ENCODE data around the gene ZFP92.

Gene ZFP92

DNA sequence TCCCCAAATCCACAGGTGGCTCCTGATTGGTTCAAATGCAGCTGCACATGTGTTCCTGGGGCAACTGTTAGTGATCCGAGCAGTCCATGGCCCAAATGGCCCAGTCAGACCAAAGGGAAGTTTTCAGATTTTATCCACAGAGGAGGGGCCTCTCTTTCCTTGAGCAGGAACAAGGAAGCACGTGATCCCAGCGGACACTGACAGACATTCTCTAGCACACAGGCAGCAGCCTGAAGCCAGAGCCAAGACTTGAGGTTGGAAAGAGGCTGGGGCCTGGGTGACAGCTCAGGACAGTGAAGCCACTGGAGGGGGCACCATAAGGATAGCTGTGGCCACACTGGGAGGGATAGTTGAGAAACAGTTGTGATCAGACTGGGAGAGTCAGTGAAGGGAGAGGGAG is 3.5 kb upstream of the ZFP92 start:
- DNase-seq (ENCODE audit: insufficient read length, low spot score) (no peak), FAIRE-seq (no peak)

DNA sequence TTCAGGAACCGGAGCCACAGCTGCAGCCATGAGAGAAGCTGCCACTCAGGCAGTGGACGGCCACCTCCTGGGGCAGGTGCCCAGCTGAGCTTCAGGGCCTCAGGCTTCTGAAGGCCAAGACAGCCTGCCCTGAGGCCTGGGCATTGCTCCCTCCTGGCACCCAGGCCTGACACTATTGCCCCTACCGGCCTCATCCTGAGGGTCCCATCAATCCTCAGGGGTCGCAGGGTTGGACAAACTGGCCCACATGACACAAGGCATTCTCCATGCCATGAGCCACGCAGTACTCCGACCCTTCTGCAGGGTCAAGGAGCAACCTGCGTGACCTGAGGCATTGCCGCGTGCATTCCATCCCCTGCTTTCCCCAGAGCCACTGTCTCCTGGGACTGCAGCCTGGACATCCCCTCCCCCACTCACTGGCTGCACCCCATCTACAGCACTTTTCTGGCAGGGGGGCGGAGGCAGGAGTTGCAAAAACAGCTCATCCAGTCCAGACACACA is 3.0 kb upstream of the ZFP92 start:
- DNase-seq (ENCODE audit: insufficient read length, low spot score) = no peak
- no peak for FAIRE-seq

- DNase-seq (ENCODE audit: insufficient read length, low spot score) (no peak), FAIRE-seq (no peak)
Measured at GRCh38 chrX:153408871-153409351, 2.4 kb upstream of the ZFP92 start.

- FAIRE-seq (no peak), DNase-seq (ENCODE audit: insufficient read length, low spot score) (no peak)
Measured at GRCh38 chrX:153409414-153410101, 1.7 kb upstream of the ZFP92 start.

- DNase-seq (ENCODE audit: insufficient read length, low spot score) (no peak), FAIRE-seq (no peak)
Measured at GRCh38 chrX:153410373-153410772, 899 bp upstream of the ZFP92 start.

DNA sequence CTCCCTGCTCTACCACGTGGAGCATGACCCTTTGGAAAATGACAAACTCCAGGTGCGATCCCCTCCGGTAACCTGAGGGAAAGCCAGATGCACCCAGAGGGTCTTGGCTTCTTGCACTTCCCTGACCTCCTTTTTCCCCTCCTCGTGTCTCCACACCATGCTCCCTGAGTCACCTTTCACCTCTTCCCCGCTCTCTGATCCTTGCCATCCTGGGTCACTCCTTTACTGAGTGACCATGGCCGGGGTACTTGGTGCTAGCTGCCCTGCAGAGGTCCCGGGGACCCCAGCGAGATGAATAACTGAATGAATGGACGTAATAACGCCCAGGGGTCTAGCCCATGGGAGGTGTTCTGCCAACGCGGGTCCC is 401 bp upstream of the ZFP92 start:
- peak; percentile 71 for FAIRE-seq

DNA sequence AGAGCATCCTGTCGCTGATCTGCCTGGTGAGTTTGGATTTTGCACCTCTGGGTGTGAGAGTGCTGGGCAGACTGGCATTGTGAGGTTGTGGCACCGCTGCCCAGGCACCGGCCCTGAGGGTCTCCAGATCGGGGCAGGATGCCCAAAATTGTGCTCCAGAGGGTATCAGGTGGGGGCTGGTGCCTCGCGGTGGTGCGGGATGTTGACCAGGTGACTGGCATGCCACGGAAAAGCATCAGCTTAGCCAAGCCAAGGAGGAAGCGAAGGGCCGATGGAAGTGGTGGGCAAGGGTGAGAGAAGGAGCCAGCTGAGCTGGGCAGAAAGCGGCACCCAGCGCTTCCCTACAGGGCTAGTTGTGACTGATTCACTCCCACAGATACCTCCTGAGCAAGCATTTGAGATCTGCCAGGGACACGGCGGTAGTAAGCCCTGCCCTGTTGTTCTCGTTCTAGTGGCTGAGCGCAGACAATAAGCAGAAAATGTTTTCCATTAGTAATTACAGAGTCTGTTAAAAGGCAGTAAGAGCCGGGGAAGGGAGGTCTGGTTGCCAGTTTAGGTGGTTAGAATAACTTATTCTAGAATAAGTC is 809 bp downstream of the ZFP92 start:
- FAIRE-seq (peak; percentile 88), DNase-seq (ENCODE audit: insufficient read length, low spot score) (no peak)

More for the DNA sequence above, 401 bp upstream of the ZFP92 start:
- no peak for DNase-seq (ENCODE audit: insufficient read length, low spot score)

GRCh38 chrX:153412746-153413720 is 1.8 kb downstream of the ZFP92 start:
- no peak for DNase-seq (ENCODE audit: insufficient read length, low spot score)
- no peak for FAIRE-seq

DNA sequence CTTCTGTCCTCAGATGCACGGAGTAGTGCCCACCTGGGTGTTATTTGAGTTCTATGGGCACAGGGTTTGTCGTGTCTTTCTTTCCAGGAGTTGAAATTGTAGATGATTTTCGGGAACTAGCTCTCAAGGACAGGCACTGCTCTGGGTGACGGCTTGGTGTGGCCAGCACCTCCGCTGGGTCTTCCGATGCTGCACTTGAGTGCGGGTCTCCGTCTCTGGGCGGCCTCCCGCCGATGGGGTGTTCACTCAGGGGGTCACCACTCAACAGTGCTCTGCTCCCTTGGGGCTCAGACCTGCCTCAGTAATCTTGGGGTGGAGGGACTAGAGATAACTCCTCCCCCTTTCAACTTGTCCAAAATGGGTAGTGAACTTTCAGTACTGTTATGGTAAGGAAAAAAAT is 2.5 kb downstream of the ZFP92 start:
- FAIRE-seq = no peak
- no peak for DNase-seq (ENCODE audit: insufficient read length, low spot score)

DNA sequence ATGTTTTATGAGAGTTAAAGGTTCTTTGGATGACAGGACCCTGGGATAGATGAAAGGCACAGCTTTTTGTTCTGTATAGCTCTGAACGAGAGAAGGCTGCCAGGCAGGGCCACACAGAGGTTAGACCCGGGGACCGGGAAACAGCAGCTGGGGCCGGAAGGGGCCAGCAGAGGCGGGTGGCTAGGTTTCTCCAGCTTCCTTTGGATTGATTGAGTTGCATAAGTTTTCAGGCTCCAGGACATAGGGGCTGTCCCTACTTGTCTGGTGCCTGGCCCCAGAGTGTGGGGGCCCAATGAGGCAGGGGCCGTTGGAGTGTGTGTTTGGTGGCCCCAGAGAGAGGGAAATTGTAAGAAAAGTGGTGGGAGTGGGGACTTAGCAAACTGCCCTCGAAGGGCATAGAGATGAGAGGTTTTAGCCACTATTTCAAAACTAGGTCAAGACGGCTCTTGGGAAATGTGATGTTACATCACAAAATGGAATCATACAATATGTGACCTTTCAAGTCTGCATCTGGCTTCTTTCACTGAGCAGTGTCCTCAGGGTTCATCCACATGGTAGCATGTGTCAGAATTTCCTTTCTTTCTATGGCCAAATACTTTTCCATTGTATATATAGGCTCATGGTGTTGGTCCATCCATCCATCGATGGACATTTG is 3.7 kb downstream of the ZFP92 start:
- DNase-seq (ENCODE audit: insufficient read length, low spot score) (no peak), FAIRE-seq (no peak)

- FAIRE-seq = no peak
- DNase-seq (ENCODE audit: insufficient read length, low spot score) = no peak
Measured at GRCh38 chrX:153416781-153417450, 5.6 kb downstream of the ZFP92 start.

DNA sequence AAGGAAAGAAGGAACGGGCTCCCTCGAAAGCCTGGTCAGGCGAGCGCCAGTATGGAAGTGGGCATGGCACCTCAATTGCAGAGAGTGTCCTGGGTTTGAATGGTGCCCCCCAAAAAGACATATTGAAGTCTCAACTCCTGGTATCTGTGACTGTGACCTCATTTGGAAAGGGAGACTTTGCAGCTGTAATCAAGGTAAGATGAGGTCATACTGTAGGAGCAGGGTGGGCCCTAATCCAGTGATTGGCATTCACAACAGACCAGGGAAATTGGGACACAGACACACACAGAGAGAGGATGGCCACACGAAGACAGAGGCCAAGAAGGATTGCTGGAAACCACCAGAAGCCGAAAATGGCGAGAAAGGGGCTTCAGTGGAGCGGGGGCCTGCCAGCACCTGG is 6.4 kb downstream of the ZFP92 start:
- FAIRE-seq (no peak), DNase-seq (ENCODE audit: insufficient read length, low spot score) (no peak)

GRCh38 chrX:153420851-153421599 is 9.8 kb downstream of the ZFP92 start:
- DNase-seq (ENCODE audit: insufficient read length, low spot score) (no peak), FAIRE-seq (no peak)

DNA sequence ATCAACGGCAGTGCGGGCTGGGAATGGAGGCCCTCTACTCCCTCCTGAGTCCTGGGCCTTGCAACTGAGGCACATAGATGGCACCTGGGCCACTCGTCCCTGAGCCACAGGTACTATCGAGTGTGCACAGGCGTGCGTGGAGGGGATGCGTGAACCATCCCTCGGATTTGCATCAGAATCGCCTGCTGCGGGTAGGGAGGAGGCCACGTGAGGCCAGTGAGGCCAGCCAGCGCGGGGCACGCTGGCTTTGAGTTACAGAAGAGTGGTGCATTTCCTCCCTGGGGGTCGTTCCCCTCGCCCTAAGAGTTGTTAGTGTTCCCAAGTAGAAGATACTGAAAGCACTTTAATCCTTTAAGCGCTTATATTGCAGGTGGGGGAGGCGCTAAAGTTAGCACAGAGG is 10.6 kb downstream of the ZFP92 start:
- FAIRE-seq (no peak), DNase-seq (ENCODE audit: insufficient read length, low spot score) (no peak)

DNA sequence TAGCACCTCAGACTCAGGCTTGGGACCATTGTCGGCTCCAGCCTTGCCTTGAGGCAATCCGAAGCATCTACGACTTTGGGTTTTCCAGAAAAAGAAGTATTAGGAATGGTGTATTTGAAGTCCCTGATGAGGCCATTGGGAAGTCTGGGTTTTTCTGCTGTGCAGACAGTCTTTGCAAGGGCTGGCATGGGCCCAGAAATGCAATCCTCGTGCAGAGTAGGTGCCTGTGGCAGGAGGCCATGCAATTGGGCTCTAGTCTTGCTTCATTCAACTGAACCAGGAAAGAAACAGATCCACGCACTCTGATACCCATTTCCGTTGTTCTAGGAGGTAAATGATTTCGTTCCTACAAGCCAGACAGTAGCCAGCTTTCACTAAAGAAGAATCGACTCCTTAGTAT is 12.4 kb downstream of the ZFP92 start:
- FAIRE-seq (no peak), DNase-seq (ENCODE audit: insufficient read length, low spot score) (no peak)

- no peak for FAIRE-seq
- DNase-seq (ENCODE audit: insufficient read length, low spot score) = no peak
Measured at GRCh38 chrX:153426204-153426603, 14.9 kb downstream of the ZFP92 start.

- DNase-seq (ENCODE audit: insufficient read length, low spot score) = no peak
- no peak for FAIRE-seq
Measured at GRCh38 chrX:153430796-153431195, 19.5 kb downstream of the ZFP92 start.

DNA sequence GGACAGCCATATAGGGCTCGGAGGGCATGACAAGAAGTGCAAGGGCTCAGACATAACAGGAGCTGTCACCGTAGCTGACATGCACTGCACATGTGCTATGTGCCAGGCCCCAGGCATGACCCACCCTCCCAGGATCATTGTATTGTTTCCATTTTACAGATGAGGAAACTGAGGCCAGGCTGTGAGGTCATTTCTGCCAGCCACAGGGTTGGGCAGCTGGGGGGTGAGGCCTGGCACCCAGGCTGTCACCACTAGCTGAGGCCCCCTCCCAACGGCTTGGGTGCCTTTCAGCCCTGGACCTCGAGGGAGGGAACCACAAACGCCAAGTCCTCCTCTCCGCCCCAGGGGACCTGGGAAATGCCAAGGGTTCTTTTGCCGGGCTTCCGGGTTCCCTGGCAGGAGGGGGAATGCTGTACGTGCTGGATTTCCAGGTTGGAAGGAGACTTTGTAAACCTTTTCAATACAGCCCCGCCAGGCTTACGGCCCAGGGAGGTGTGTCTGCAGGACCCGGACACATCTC is 21.9 kb downstream of the ZFP92 start:
- no peak for FAIRE-seq

GRCh38 chrX:153433781-153434285 is 22.6 kb downstream of the ZFP92 start:
- no peak for DNase-seq (ENCODE audit: insufficient read length, low spot score)
- FAIRE-seq = no peak

More for the DNA sequence above, 21.9 kb downstream of the ZFP92 start:
- no peak for DNase-seq (ENCODE audit: insufficient read length, low spot score)
